Neuronal stem cell (in vitro differentiated cells): ENCODE data around the gene PRRT1B. TPM values are rescaled to one million over a fixed set of nuclear protein-coding genes. Genes with fewer than 3 reads are reported as not detected.

Experiments
- DNase-seq: peaks from one replicate; pipeline ENCODE4 v3.0.0-alpha.2; 2013; ENCODE audit warnings: low spot score
- H2AFZ ChIP-seq: one replicate; pipeline ENCODE4 v1.6.1; 2013; ENCODE audit warnings: mild to moderate bottlenecking, low read length, inconsistent platforms
- H2AK5ac ChIP-seq: 2 replicates; pipeline ENCODE4 v1.6.1; 2013; ENCODE audit warnings: low read depth, mild to moderate bottlenecking, inconsistent platforms, low read length, moderate library complexity, mixed read lengths
- H2BK120ac ChIP-seq: 2 replicates; pipeline ENCODE4 v1.6.1; 2013; ENCODE audit warnings: low read depth, mild to moderate bottlenecking, inconsistent platforms, low read length, moderate library complexity, mixed read lengths
- H2BK12ac ChIP-seq: one replicate; pipeline ENCODE4 v1.6.1; 2013; ENCODE audit warnings: low read length, inconsistent platforms
- H2BK15ac ChIP-seq: 2 replicates; pipeline ENCODE4 v1.6.1; 2013; ENCODE audit warnings: mild to moderate bottlenecking, low read length, inconsistent platforms, mixed read lengths
- H2BK5ac ChIP-seq: one replicate; pipeline ENCODE4 v1.6.1; 2013; ENCODE audit warnings: inconsistent platforms, mild to moderate bottlenecking, low read length, moderate library complexity
- H3K14ac ChIP-seq: one replicate; pipeline ENCODE4 v1.6.1; 2013; ENCODE audit warnings: low read length, inconsistent platforms
- H3K18ac ChIP-seq: 2 replicates; pipeline ENCODE4 v1.6.1; 2013; ENCODE audit warnings: low read length, inconsistent platforms
- H3K23ac ChIP-seq: 2 replicates; pipeline ENCODE4 v1.6.1; 2013; ENCODE audit warnings: low read depth, mild to moderate bottlenecking, mixed read lengths, low read length, inconsistent platforms; ENCODE audit not compliant: poor library complexity
- H3K27ac ChIP-seq: replicated peaks from 3 replicates; pipeline ENCODE4 v1.5.1; 2013; ENCODE audit warnings: low read length, inconsistent platforms
- H3K27me3 ChIP-seq, 3 experiments: 2 replicates each; pipeline ENCODE4 v1.6.1; 2013; ENCODE audit warnings: low read length in 3 of 3, mild to moderate bottlenecking in 2 of 3, inconsistent platforms in 1 of 3, low read depth in 1 of 3, mixed read lengths in 1 of 3, moderate library complexity in 1 of 3; ENCODE audit not compliant: control insufficient read depth in 3 of 3, insufficient read depth in 3 of 3
- H3K36me3 ChIP-seq, 2 donors: replicated peaks in 1 of 2; 2 replicates each; pipeline ENCODE4 v1.6.1; 2013; ENCODE audit warnings: low read length in 2 of 2; ENCODE audit not compliant: control insufficient read depth in 2 of 2, insufficient read depth in 2 of 2
- H3K4ac ChIP-seq: 2 replicates; pipeline ENCODE4 v1.6.1; 2013; ENCODE audit warnings: inconsistent platforms, mild to moderate bottlenecking, low read length, moderate library complexity
- H3K4me1 ChIP-seq, 2 donors: 1 replicate in 1 of 2; 2 replicates in 1 of 2; pipeline ENCODE4 v1.6.1; 2013; ENCODE audit warnings: low read length in 2 of 2, low read depth in 1 of 2; ENCODE audit not compliant: control insufficient read depth in 2 of 2, insufficient read depth in 1 of 2
- H3K4me2 ChIP-seq: one replicate; pipeline ENCODE4 v1.6.1; 2013; ENCODE audit warnings: mild to moderate bottlenecking, low read length, inconsistent platforms; ENCODE audit not compliant: insufficient read depth, poor library complexity, severe bottlenecking
- H3K4me3 ChIP-seq, 2 donors: 2 replicates each; pipeline ENCODE4 v1.5.1; 2013; ENCODE audit warnings: low read length in 2 of 2, mild to moderate bottlenecking in 2 of 2, inconsistent platforms in 1 of 2, moderate library complexity in 1 of 2
- H3K79me1 ChIP-seq: one replicate; pipeline ENCODE4 v1.6.1; 2013; ENCODE audit warnings: low read depth, mild to moderate bottlenecking, inconsistent platforms, low read length, moderate library complexity
- H3K9ac ChIP-seq: one replicate; pipeline ENCODE4 v1.6.1; 2013; ENCODE audit warnings: mild to moderate bottlenecking, low read depth, low read length, inconsistent platforms; ENCODE audit not compliant: poor library complexity
- H3K9me3 ChIP-seq, 2 donors: replicated peaks in 1 of 2; 2 replicates each; pipeline versions ENCODE3 to v1.6.1; 2013; ENCODE audit warnings: low read length in 2 of 2, mild to moderate bottlenecking in 2 of 2, inconsistent platforms in 1 of 2, low read depth in 1 of 2, mixed read lengths in 1 of 2, moderate library complexity in 1 of 2; ENCODE audit not compliant: control insufficient read depth in 2 of 2, insufficient read depth in 1 of 2
- H4K8ac ChIP-seq: one replicate; pipeline ENCODE4 v1.6.1; 2013; ENCODE audit warnings: low read depth, mild to moderate bottlenecking, inconsistent platforms, low read length, moderate library complexity
- H4K91ac ChIP-seq: one replicate; pipeline ENCODE4 v1.6.1; 2013; ENCODE audit warnings: low read length, low read depth, mild to moderate bottlenecking, inconsistent platforms; ENCODE audit not compliant: poor library complexity
- WGBS, 2 donors: extraction: QIAGEN DNeasy Blood & Tissue Kit; methylation state at CpG; one replicate each; pipeline ENCODE4 v1.1.7; 2013; ENCODE audit warnings: missing lambda C conversion rate in 2 of 2, mixed read lengths in 1 of 2; ENCODE audit not compliant: insufficient read length in 2 of 2, insufficient replicate concordance in 1 of 2; ENCODE audit errors: extremely low coverage in 2 of 2; 5-methylcytosine and 5-hydroxymethylcytosine counted together
- polyA plus RNA-seq, 2 experiments: library from polyadenylated mRNA; stranded (reverse); fragments of 200-250 nt; gene quantifications; one replicate each; pipeline ENCODE4 v1.2.3, GENCODE V29; 2013

PRRT1B gene
- polyA plus RNA-seq (2013, experiment 1 of 2) = not detected
- not detected for polyA plus RNA-seq (2013, experiment 2 of 2)

DNA sequence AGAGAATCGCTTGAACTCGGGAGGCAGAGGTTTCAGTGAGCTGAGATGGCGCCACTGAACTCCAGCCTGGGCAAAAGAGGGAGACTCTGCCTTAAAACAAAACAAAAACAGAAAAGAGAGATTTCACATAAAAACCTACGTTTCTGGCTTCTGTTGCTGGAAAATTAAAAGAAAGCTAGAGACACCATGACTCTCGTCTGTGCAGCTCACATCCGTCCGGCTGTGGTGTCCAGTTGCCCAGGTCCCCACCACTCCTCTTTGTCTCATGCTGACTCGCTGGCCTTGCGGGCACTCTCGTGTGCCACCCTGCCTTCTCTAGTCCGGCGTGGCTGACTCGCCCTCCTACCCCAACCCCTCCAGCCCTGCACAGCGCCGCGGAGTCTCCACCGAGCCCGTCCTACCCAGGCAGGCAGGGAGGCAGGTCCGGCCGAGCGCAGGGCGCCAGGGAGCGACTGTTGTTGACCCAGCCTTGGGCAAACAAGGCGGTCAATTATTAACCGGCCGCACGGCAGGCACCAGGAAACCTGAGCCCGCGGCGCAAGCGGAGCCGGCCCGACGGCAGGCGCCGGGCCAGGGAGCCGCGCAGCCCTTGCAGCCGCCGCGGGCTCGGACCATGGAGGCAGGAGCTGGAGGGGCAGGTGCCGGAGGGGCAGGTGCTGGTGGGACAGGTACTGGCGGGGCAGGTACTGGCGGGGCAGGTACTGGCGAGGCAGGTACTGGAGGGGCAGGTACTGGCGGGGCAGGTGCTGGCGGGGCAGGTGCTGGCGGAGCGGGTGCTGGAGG lies at the start of gene PRRT1B:
Gene PRRT1B (plus strand): TSS at position 521 of the 783 bp plus-strand sequence. CDS start 93 bp downstream, at position 614.
- H4K91ac ChIP-seq = no peak within 1 kb of the TSS
- no peak within 1 kb of the TSS for H4K8ac ChIP-seq
- H2BK120ac ChIP-seq = no peak within 1 kb of the TSS
- H3K27me3 ChIP-seq = peaks cover 0 to 20% (median 10%) of the 10 kb centered on the region in 3 experiments
- H2BK15ac ChIP-seq = peak within 1 kb of the TSS; percentile 30
- H2AK5ac ChIP-seq = no peak within 1 kb of the TSS
- no peak within 1 kb of the TSS for H2BK12ac ChIP-seq
- no peaks in the 10 kb centered on the region for H3K36me3 ChIP-seq
- no peaks in the 10 kb centered on the region for H3K4me1 ChIP-seq
- WGBS, 2 donors = no CpG with 5 or more reads among the region's 50 CpGs
- no peak within 1 kb of the TSS for H3K14ac ChIP-seq
- no peak within 1 kb of the TSS for H2BK5ac ChIP-seq
- H3K9ac ChIP-seq = no peak within 1 kb of the TSS
- H3K4me3 ChIP-seq = peak within 1 kb of the TSS in 1 of 2 donors; percentile 17
- peaks cover 1% of the 10 kb centered on the region for H3K79me1 ChIP-seq
- peaks cover 5 to 14% of the 10 kb centered on the region in 2 donors for H3K9me3 ChIP-seq
- peak within 1 kb of the TSS; percentile 35 for H3K18ac ChIP-seq
- H3K4ac ChIP-seq = no peak within 1 kb of the TSS
- DNase-seq = no peak
- peak within 1 kb of the TSS; percentile 91 for H3K23ac ChIP-seq
- no peak within 1 kb of the TSS for H3K27ac ChIP-seq
- H2AFZ ChIP-seq = peak within 1 kb of the TSS; percentile 58
- peak within 1 kb of the TSS; percentile 33 for H3K4me2 ChIP-seq

- no peaks in the 10 kb centered on the region for H3K9me3 ChIP-seq
- no peak overlapping the region for H4K91ac ChIP-seq
- H3K27me3 ChIP-seq = no peaks in the 10 kb centered on the region
- no peak overlapping the region for H3K23ac ChIP-seq
- no peak overlapping the region for H2BK5ac ChIP-seq
- H3K14ac ChIP-seq = no peak overlapping the region
- no peak overlapping the region for H4K8ac ChIP-seq
- H3K27ac ChIP-seq = no peak overlapping the region
- peaks cover 77 to 100% of the 10 kb centered on the region in 2 donors for H3K36me3 ChIP-seq
- WGBS, 2 donors = no CpG with 5 or more reads among the region's 22 CpGs
- no peak overlapping the region for H3K4me3 ChIP-seq
- H2AK5ac ChIP-seq = no peak overlapping the region
- no peak overlapping the region for H2BK12ac ChIP-seq
- no peak for DNase-seq
- H2BK120ac ChIP-seq = no peak overlapping the region
- H3K79me1 ChIP-seq = peaks cover 2% of the 10 kb centered on the region
- H3K4ac ChIP-seq = no peak overlapping the region
- H3K4me1 ChIP-seq = no peaks in the 10 kb centered on the region
- H3K4me2 ChIP-seq = no peak overlapping the region
- H3K18ac ChIP-seq = no peak overlapping the region
- H2BK15ac ChIP-seq = no peak overlapping the region
- no peak overlapping the region for H3K9ac ChIP-seq
- H2AFZ ChIP-seq = no peak overlapping the region
Measured at GRCh38 chr9:131495785-131496184, 49.5 kb upstream of the PRRT1B start.

DNA sequence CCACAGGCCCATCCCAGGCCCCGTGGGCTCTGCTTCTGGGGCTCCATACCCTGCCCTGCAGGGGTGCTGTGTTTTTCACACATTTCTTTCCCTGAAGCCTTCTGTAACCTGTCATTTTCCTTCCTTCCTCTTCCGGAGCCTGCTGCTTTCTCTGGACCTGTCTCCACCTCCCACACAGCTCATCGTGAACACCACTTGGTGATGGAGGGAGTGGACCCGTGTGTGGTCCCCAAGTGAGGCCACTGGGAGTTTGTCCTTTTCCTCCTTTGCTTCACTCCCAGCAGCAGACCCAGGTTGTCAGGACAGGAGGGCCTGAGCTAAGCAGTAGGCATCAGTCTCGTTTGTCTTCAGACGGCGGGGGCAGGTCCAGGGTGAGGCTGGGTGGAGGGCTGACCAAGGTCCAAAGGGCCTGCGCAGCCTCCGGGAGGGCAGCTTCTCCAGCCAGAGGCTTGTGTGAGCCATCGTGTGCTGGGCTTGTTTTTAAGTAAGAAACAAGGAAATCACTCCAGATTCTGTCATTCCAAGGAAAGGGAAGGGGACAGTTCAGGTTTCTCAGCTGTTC lies 48.4 kb upstream of the PRRT1B start:
- Histone ChIP-seq H2BK15ac (no peak overlapping the region), H3K9me3 (no peaks in the 10 kb centered on the region), H3K27me3 (no peaks in the 10 kb centered on the region), H2AK5ac (no peak overlapping the region), H3K18ac (no peak overlapping the region), H2AFZ (no peak overlapping the region), H3K23ac (no peak overlapping the region), H2BK5ac (no peak overlapping the region), H3K36me3 (peaks cover 66 to 97% of the 10 kb centered on the region in 2 donors), H3K14ac (no peak overlapping the region), H3K27ac (no peak overlapping the region), H3K4me1 (no peaks in the 10 kb centered on the region), H3K9ac (no peak overlapping the region), H3K79me1 (peaks cover 2% of the 10 kb centered on the region), H4K8ac (no peak overlapping the region), H2BK120ac (no peak overlapping the region), H3K4me2 (no peak overlapping the region), H4K91ac (no peak overlapping the region), H3K4ac (no peak overlapping the region), H3K4me3 (no peak overlapping the region), H2BK12ac (no peak overlapping the region)
- no CpG with 5 or more reads among the region's 10 CpGs for WGBS, 2 donors
- no peak for DNase-seq

- no peak overlapping the region for H4K8ac ChIP-seq
- H2BK120ac ChIP-seq = no peak overlapping the region
- WGBS, 2 donors = no CpG with 5 or more reads among the region's 7 CpGs
- no peak overlapping the region for H2AFZ ChIP-seq
- H3K27me3 ChIP-seq = peaks cover 0 to 3% (median 0%) of the 10 kb centered on the region in 3 experiments
- H3K27ac ChIP-seq = no peak overlapping the region
- no peaks in the 10 kb centered on the region for H3K9me3 ChIP-seq
- peak overlapping the region in 1 of 2 donors; percentile 17 for H3K4me3 ChIP-seq
- no peak overlapping the region for H2BK15ac ChIP-seq
- no peak overlapping the region for H3K4me2 ChIP-seq
- no peak overlapping the region for H2BK5ac ChIP-seq
- H2BK12ac ChIP-seq = no peak overlapping the region
- peaks cover 0 to 8% of the 10 kb centered on the region in 2 donors for H3K4me1 ChIP-seq
- peaks cover 43 to 73% of the 10 kb centered on the region in 2 donors for H3K36me3 ChIP-seq
- no peak overlapping the region for H3K18ac ChIP-seq
- H3K79me1 ChIP-seq = no peaks in the 10 kb centered on the region
- H3K4ac ChIP-seq = no peak overlapping the region
- H4K91ac ChIP-seq = no peak overlapping the region
- no peak overlapping the region for H3K9ac ChIP-seq
- no peak overlapping the region for H2AK5ac ChIP-seq
- no peak for DNase-seq
- peak overlapping the region; percentile 38 for H3K23ac ChIP-seq
- no peak overlapping the region for H3K14ac ChIP-seq
Measured at GRCh38 chr9:131499254-131499767, 46.0 kb upstream of the PRRT1B start.
